Cardiac muscle cell (in vitro differentiated cells and primary cell): ENCODE data around the gene RMDN3. TPM values are rescaled to one million over a fixed set of nuclear protein-coding genes. Genes with fewer than 3 reads are reported as not detected.

Experiments
- DNase-seq, 2 donors: peaks; one replicate each; pipeline versions ENCODE4 v3.0.0 to v3.0.0-alpha.2; 2010 to 2017; ENCODE audit warnings: low read depth in 1 of 2, low spot score in 1 of 2
- H3K27ac ChIP-seq: fragments of 200-600 bp; sonication (generic); 2 replicates; pipeline ENCODE4 v1.5.1; 2016
- H3K27me3 ChIP-seq: fragments of 200-600 bp; sonication (generic); 2 replicates; pipeline ENCODE4 v1.6.0; 2016; ENCODE audit warnings: control low read depth
- H3K36me3 ChIP-seq: fragments of 200-600 bp; sonication (generic); 2 replicates; pipeline ENCODE4 v1.5.1; 2016; ENCODE audit warnings: control low read depth
- H3K4me1 ChIP-seq: fragments of 200-600 bp; sonication (generic); 2 replicates; pipeline ENCODE4 v1.8.1; 2017; ENCODE audit warnings: low read depth, mild to moderate bottlenecking, mixed run types
- H3K4me3 ChIP-seq: fragments of 200-600 bp; sonication (generic); 2 replicates; pipeline ENCODE4 v1.5.1; 2016; ENCODE audit warnings: mild to moderate bottlenecking
- H3K9me3 ChIP-seq: fragments of 200-600 bp; sonication (generic); 2 replicates; pipeline ENCODE4 v1.5.1; 2017; ENCODE audit warnings: low read depth, mild to moderate bottlenecking, control low read depth
- CTCF ChIP-seq: IDR thresholded peaks from 2 replicates; pipeline ENCODE4 v1.5.1; 2012; ENCODE audit warnings: low read depth, mild to moderate bottlenecking, low read length
- polyA plus RNA-seq: library from polyadenylated mRNA; unstranded; fragments of >200 nt; fragmentation: Nextera tagmentation; extraction: Ambion mirVana; gene quantifications from 2 replicates; pipeline ENCODE4 v1.2.1, GENCODE V29; 2016
- total RNA-seq: library from RNA; depleted of rRNA; stranded (reverse); fragments of >200 nt; gene quantifications from 2 replicates; pipeline ENCODE4 v1.2.3, GENCODE V29; 2016

RMDN3 gene
- total and polyA plus RNA-seq, 2 experiments from 2014 or later, result 21.1 to 28.6 TPM

- DNase-seq, result peak; percentile 32 to 76
- H3K27me3 ChIP-seq, result no peaks in the 10 kb centered on the region
- H3K9me3 ChIP-seq, result no peaks in the 10 kb centered on the region
- H3K4me3 ChIP-seq, result no peak overlapping the region
- H3K27ac ChIP-seq, result no peak overlapping the region
- H3K36me3 ChIP-seq, result peaks cover 10% of the 10 kb centered on the region
- no peaks in the 10 kb centered on the region for H3K4me1 ChIP-seq
- TF ChIP-seq CTCF, result peak; percentile 42
Measured at GRCh38 chr15:40782609-40783227, 27.7 kb upstream of the RMDN3 start.

GRCh38 chr15:40776537-40777141 lies 21.6 kb upstream of the RMDN3 start:
- Histone ChIP-seq H3K27ac (no peak overlapping the region), H3K4me1 (no peaks in the 10 kb centered on the region), H3K27me3 (no peaks in the 10 kb centered on the region), H3K4me3 (no peak overlapping the region), H3K9me3 (no peaks in the 10 kb centered on the region), H3K36me3 (peaks cover 10% of the 10 kb centered on the region)
- peak in 1 of 2 donors; percentile 53 for DNase-seq
- no peak for TF ChIP-seq CTCF

GRCh38 chr15:40775740-40776536 lies 20.9 kb upstream of the RMDN3 start:
- H3K36me3 ChIP-seq, result peaks cover 10% of the 10 kb centered on the region
- no peak overlapping the region for H3K4me3 ChIP-seq
- no peak overlapping the region for H3K27ac ChIP-seq
- TF ChIP-seq CTCF, result no peak
- H3K27me3 ChIP-seq, result no peaks in the 10 kb centered on the region
- no peak for DNase-seq
- H3K9me3 ChIP-seq, result no peaks in the 10 kb centered on the region
- no peaks in the 10 kb centered on the region for H3K4me1 ChIP-seq

- H3K9me3 ChIP-seq, result no peaks in the 10 kb centered on the region
- no peaks in the 10 kb centered on the region for H3K4me1 ChIP-seq
- no peak overlapping the region for H3K27ac ChIP-seq
- no peak for TF ChIP-seq CTCF
- DNase-seq, result no peak
- no peaks in the 10 kb centered on the region for H3K27me3 ChIP-seq
- peaks cover 10% of the 10 kb centered on the region for H3K36me3 ChIP-seq
- H3K4me3 ChIP-seq, result no peak overlapping the region
Measured at GRCh38 chr15:40775007-40775406, 20.0 kb upstream of the RMDN3 start.

GRCh38 chr15:40773902-40774301 lies 18.8 kb upstream of the RMDN3 start:
- peaks cover 6% of the 10 kb centered on the region for H3K36me3 ChIP-seq
- no peaks in the 10 kb centered on the region for H3K27me3 ChIP-seq
- no peak overlapping the region for H3K27ac ChIP-seq
- no peak overlapping the region for H3K4me3 ChIP-seq
- DNase-seq, result no peak
- H3K4me1 ChIP-seq, result no peaks in the 10 kb centered on the region
- no peak for TF ChIP-seq CTCF
- no peaks in the 10 kb centered on the region for H3K9me3 ChIP-seq
